GM12872 (cell line): Measurements from ENCODE around the gene TRMT2A.

Experiments
- TF ChIP-seq, protein P1 (sequence below): IDR thresholded peaks from 3 replicates; pipeline ENCODE4 v1.5.1; 2011; ENCODE audit warnings: low read depth, mild to moderate bottlenecking, low read length, moderate library complexity; ENCODE audit not compliant: insufficient read depth

Gene TRMT2A

GRCh38 chr22:20062043-20062765 lies 54.8 kb downstream of the TRMT2A start:
- TF ChIP-seq, protein P1, sequence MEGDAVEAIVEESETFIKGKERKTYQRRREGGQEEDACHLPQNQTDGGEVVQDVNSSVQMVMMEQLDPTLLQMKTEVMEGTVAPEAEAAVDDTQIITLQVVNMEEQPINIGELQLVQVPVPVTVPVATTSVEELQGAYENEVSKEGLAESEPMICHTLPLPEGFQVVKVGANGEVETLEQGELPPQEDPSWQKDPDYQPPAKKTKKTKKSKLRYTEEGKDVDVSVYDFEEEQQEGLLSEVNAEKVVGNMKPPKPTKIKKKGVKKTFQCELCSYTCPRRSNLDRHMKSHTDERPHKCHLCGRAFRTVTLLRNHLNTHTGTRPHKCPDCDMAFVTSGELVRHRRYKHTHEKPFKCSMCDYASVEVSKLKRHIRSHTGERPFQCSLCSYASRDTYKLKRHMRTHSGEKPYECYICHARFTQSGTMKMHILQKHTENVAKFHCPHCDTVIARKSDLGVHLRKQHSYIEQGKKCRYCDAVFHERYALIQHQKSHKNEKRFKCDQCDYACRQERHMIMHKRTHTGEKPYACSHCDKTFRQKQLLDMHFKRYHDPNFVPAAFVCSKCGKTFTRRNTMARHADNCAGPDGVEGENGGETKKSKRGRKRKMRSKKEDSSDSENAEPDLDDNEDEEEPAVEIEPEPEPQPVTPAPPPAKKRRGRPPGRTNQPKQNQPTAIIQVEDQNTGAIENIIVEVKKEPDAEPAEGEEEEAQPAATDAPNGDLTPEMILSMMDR, result no peak
